ENCODE results near the gene GPR183. TPM values are rescaled to one million over a fixed set of nuclear protein-coding genes. Genes with fewer than 3 reads are reported as not detected.

The GPR183 gene
- total RNA-seq, 4 donors from 2014 or later: 3.0 to 14.6 (median 6.5) TPM

- Histone ChIP-seq H3K4me3 (no peak overlapping the region), H3K9me3 (no peaks in the 10 kb centered on the region), H3K27ac (no peak overlapping the region), H3K36me3 (peaks cover 0 to 17% (median 1%) of the 10 kb centered on the region in 4 donors), H3K4me1 (no peaks in the 10 kb centered on the region), H3K27me3 (no peaks in the 10 kb centered on the region)
- in situ Hi-C loops (cut with MboI; ENCODE audit: low pct_ligation_motif_present in 1 of 4, low pct_unique_long_range_greater_than_20kb in 1 of 4, low sequenced_read_pairs in 3 of 4): no loop called here
- TF ChIP-seq POLR2AphosphoS5 (IDR thresholded peaks at IDR 0.05): no peak
- TF ChIP-seq CTCF (IDR thresholded peaks at IDR 0.05): no peak
- TF ChIP-seq POLR2A (IDR thresholded peaks at IDR 0.05): no peak
- TF ChIP-seq EP300 (IDR thresholded peaks at IDR 0.05; ENCODE audit: low read depth): no peak
- WGBS, 2 donors (ENCODE audit: low coverage in 1 of 2): 96% methylated on average over 16 of the region's 16 CpGs; no CpG with 5 or more reads in 1 of the 2 donors
- intact Hi-C loops (cut with DNase I; ENCODE audit: low total_unique reads): no loop called here
- no peak for DNase-seq
Measured at GRCh38 chr13:99341969-99342722, 34.9 kb upstream of the GPR183 start.

GRCh38 chr13:99340638-99341037, 33.4 kb upstream of the GPR183 start:
- intact Hi-C loops (cut with DNase I; ENCODE audit: low total_unique reads) (no loop called here), in situ Hi-C loops (cut with MboI; ENCODE audit: low pct_ligation_motif_present in 1 of 4, low pct_unique_long_range_greater_than_20kb in 1 of 4, low sequenced_read_pairs in 3 of 4) (no loop called here)
- H3K9me3 ChIP-seq: no peaks in the 10 kb centered on the region
- no peak overlapping the region for H3K4me3 ChIP-seq
- H3K27me3 ChIP-seq: no peaks in the 10 kb centered on the region
- TF ChIP-seq POLR2AphosphoS5 (IDR thresholded peaks at IDR 0.05) (no peak), CTCF (IDR thresholded peaks at IDR 0.05) (no peak), EP300 (IDR thresholded peaks at IDR 0.05; ENCODE audit: low read depth) (no peak), POLR2A (IDR thresholded peaks at IDR 0.05) (no peak)
- peaks cover 0 to 17% (median 1%) of the 10 kb centered on the region in 4 donors for H3K36me3 ChIP-seq
- DNase-seq: no peak
- no peak overlapping the region for H3K27ac ChIP-seq
- no peaks in the 10 kb centered on the region for H3K4me1 ChIP-seq

GRCh38 chr13:99339736-99340397, 32.7 kb upstream of the GPR183 start:
- H3K27me3 ChIP-seq: no peaks in the 10 kb centered on the region
- peaks cover 0 to 13% (median 1%) of the 10 kb centered on the region in 4 donors for H3K36me3 ChIP-seq
- TF ChIP-seq EP300 (IDR thresholded peaks at IDR 0.05; ENCODE audit: low read depth): no peak
- TF ChIP-seq CTCF (IDR thresholded peaks at IDR 0.05): no peak
- TF ChIP-seq POLR2A (IDR thresholded peaks at IDR 0.05): no peak
- no peak for TF ChIP-seq POLR2AphosphoS5 (IDR thresholded peaks at IDR 0.05)
- no peak overlapping the region for H3K4me3 ChIP-seq
- no peak overlapping the region for H3K27ac ChIP-seq
- peak; percentile 34 for DNase-seq
- no peaks in the 10 kb centered on the region for H3K9me3 ChIP-seq
- intact Hi-C loops (cut with DNase I; ENCODE audit: low total_unique reads): no loop called here
- in situ Hi-C loops (cut with MboI; ENCODE audit: low pct_ligation_motif_present in 1 of 4, low pct_unique_long_range_greater_than_20kb in 1 of 4, low sequenced_read_pairs in 3 of 4): no loop called here
- WGBS, 2 donors (ENCODE audit: low coverage in 1 of 2): 77 to 81% methylated on average over 8 of the region's 8 CpGs
- no peaks in the 10 kb centered on the region for H3K4me1 ChIP-seq

GRCh38 chr13:99339230-99339721, 32.1 kb upstream of the GPR183 start:
- no peak for DNase-seq

More at GRCh38 chr13:99339230-99339721, 32.1 kb upstream of the GPR183 start:
- Histone ChIP-seq H3K4me1 (no peaks in the 10 kb centered on the region), H3K27ac (no peak overlapping the region), H3K27me3 (no peaks in the 10 kb centered on the region), H3K36me3 (peaks cover 0 to 9% (median 1%) of the 10 kb centered on the region in 4 donors), H3K9me3 (no peaks in the 10 kb centered on the region), H3K4me3 (no peak overlapping the region)
- no peak for TF ChIP-seq POLR2AphosphoS5 (IDR thresholded peaks at IDR 0.05)
- in situ Hi-C loops (cut with MboI; ENCODE audit: low pct_ligation_motif_present in 1 of 4, low pct_unique_long_range_greater_than_20kb in 1 of 4, low sequenced_read_pairs in 3 of 4) (no loop called here), intact Hi-C loops (cut with DNase I; ENCODE audit: low total_unique reads) (no loop called here)
- WGBS, 2 donors (ENCODE audit: low coverage in 1 of 2): 92% methylated on average over 5 of the region's 5 CpGs; no CpG with 5 or more reads in 1 of the 2 donors

Data from transverse colon (tissue), 4 donors.